Right lobe of liver (tissue), 4 donors: ENCODE results near the gene EDNRB.

Source experiments
- POLR2A ChIP-seq: fragments of 450-650 bp; IDR thresholded peaks from one replicate; pipeline ENCODE4 v1.6.1; 2017; ENCODE audit warnings: antibody characterized with exemption, mild to moderate bottlenecking
- TF ChIP-seq, protein P1 (sequence below), 4 donors: fragments of 200-600 bp in 3 of 4; fragments of 450-650 bp in 1 of 4; IDR thresholded peaks; one replicate each; pipeline versions ENCODE4 v1.5.1 to v1.8.0; 2016 to 2022; ENCODE audit warnings: antibody characterized with exemption in 4 of 4, mild to moderate bottlenecking in 2 of 4
- donor health status: DM: no; HTN: no; CAD: no.
- donor health status: DM: no; HTN: no; CAD: no.
- donor health status: DM: no; HTN: yes; CAD: no.

DNA sequence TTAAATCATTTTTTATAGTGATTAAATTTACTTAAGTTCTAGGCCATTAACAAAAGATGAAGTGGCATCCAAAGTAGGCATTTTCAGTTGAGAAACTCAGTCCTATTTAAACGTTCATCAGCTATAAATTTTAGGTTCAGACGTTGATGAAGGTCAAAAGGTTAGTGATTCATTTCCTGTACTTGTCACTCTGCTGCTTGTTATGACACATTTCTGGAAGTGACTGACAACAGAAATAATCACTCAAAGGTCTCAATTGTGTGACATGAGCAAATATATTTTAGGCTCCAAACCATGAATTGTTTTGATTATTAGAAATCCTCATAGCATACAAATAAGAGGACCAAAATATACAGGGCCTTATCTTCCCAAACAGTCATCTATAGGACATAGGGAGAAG is 10.3 kb upstream of the EDNRB start:
- no peak for TF ChIP-seq POLR2A
- TF ChIP-seq, protein P1, sequence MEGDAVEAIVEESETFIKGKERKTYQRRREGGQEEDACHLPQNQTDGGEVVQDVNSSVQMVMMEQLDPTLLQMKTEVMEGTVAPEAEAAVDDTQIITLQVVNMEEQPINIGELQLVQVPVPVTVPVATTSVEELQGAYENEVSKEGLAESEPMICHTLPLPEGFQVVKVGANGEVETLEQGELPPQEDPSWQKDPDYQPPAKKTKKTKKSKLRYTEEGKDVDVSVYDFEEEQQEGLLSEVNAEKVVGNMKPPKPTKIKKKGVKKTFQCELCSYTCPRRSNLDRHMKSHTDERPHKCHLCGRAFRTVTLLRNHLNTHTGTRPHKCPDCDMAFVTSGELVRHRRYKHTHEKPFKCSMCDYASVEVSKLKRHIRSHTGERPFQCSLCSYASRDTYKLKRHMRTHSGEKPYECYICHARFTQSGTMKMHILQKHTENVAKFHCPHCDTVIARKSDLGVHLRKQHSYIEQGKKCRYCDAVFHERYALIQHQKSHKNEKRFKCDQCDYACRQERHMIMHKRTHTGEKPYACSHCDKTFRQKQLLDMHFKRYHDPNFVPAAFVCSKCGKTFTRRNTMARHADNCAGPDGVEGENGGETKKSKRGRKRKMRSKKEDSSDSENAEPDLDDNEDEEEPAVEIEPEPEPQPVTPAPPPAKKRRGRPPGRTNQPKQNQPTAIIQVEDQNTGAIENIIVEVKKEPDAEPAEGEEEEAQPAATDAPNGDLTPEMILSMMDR (IDR thresholded peaks at IDR 0.05): no peak
